Muscle layer of duodenum (tissue), 2 donors: ENCODE results near the gene LYRM7.

Experiments used
- H3K27ac ChIP-seq: one replicate; pipeline ENCODE4 v1.7.0; 2013; ENCODE audit warnings: mild to moderate bottlenecking, low read length
- H3K27me3 ChIP-seq: one replicate; pipeline ENCODE4 v1.7.0; 2013; ENCODE audit warnings: low read depth, mild to moderate bottlenecking, control low read depth, low read length
- H3K36me3 ChIP-seq, 2 donors: one replicate each; pipeline ENCODE4 v1.7.0; 2013; ENCODE audit warnings: low read length in 2 of 2, control low read depth in 1 of 2, mild to moderate bottlenecking in 1 of 2; ENCODE audit not compliant: insufficient read depth in 2 of 2, control insufficient read depth in 1 of 2
- H3K4me1 ChIP-seq, 2 donors: one replicate each; pipeline ENCODE4 v1.7.0; 2013; ENCODE audit warnings: low read length in 2 of 2, mild to moderate bottlenecking in 2 of 2, control low read depth in 1 of 2, moderate library complexity in 1 of 2; ENCODE audit not compliant: insufficient read depth in 2 of 2, control insufficient read depth in 1 of 2
- H3K4me3 ChIP-seq, 2 donors: one replicate each; pipeline ENCODE4 v1.7.0; 2013; ENCODE audit warnings: low read length in 2 of 2, low read depth in 1 of 2, mild to moderate bottlenecking in 1 of 2
- H3K9me3 ChIP-seq, 2 donors: one replicate each; pipeline ENCODE4 v1.7.0; 2013; ENCODE audit warnings: low read length in 2 of 2, control low read depth in 1 of 2, mild to moderate bottlenecking in 1 of 2; ENCODE audit not compliant: control insufficient read depth in 1 of 2
- donor health status: healthy.

Gene LYRM7

GRCh38 chr5:131222731-131223130, 52.0 kb downstream of the LYRM7 start:
- Histone ChIP-seq H3K4me1 (peaks cover 0 to 5% of the 10 kb centered on the region in 2 donors), H3K36me3 (no peaks in the 10 kb centered on the region), H3K4me3 (no peak overlapping the region), H3K9me3 (no peaks in the 10 kb centered on the region), H3K27me3 (no peaks in the 10 kb centered on the region), H3K27ac (no peak overlapping the region)

- Histone ChIP-seq H3K4me3 (no peak overlapping the region), H3K4me1 (peaks cover 0 to 5% of the 10 kb centered on the region in 2 donors), H3K27ac (no peak overlapping the region), H3K27me3 (no peaks in the 10 kb centered on the region), H3K36me3 (no peaks in the 10 kb centered on the region), H3K9me3 (no peaks in the 10 kb centered on the region)
Observed at GRCh38 chr5:131223751-131224386, 53.1 kb downstream of the LYRM7 start.

- H3K9me3 ChIP-seq = no peaks in the 10 kb centered on the region
- no peak overlapping the region for H3K27ac ChIP-seq
- no peak overlapping the region for H3K4me3 ChIP-seq
- no peaks in the 10 kb centered on the region for H3K36me3 ChIP-seq
- no peaks in the 10 kb centered on the region for H3K27me3 ChIP-seq
- peaks cover 0 to 5% of the 10 kb centered on the region in 2 donors for H3K4me1 ChIP-seq
Observed at GRCh38 chr5:131224387-131225201, 53.9 kb downstream of the LYRM7 start.

GRCh38 chr5:131225282-131225974, 54.7 kb downstream of the LYRM7 start:
- Histone ChIP-seq H3K27ac (no peak overlapping the region), H3K9me3 (no peaks in the 10 kb centered on the region), H3K27me3 (no peaks in the 10 kb centered on the region), H3K4me1 (peaks cover 0 to 5% of the 10 kb centered on the region in 2 donors), H3K4me3 (no peak overlapping the region), H3K36me3 (no peaks in the 10 kb centered on the region)

GRCh38 chr5:131226899-131227298, 56.2 kb downstream of the LYRM7 start:
- Histone ChIP-seq H3K9me3 (no peaks in the 10 kb centered on the region), H3K4me3 (no peak overlapping the region), H3K27ac (no peak overlapping the region), H3K27me3 (no peaks in the 10 kb centered on the region), H3K4me1 (peaks cover 0 to 5% of the 10 kb centered on the region in 2 donors), H3K36me3 (no peaks in the 10 kb centered on the region)

- Histone ChIP-seq H3K27ac (no peak overlapping the region), H3K36me3 (no peaks in the 10 kb centered on the region), H3K27me3 (no peaks in the 10 kb centered on the region), H3K4me3 (no peak overlapping the region), H3K4me1 (peaks cover 0 to 5% of the 10 kb centered on the region in 2 donors), H3K9me3 (no peaks in the 10 kb centered on the region)
Observed at GRCh38 chr5:131228646-131229045, 57.9 kb downstream of the LYRM7 start.

- no peaks in the 10 kb centered on the region for H3K36me3 ChIP-seq
- no peak overlapping the region for H3K4me3 ChIP-seq
- H3K9me3 ChIP-seq = no peaks in the 10 kb centered on the region
- no peaks in the 10 kb centered on the region for H3K27me3 ChIP-seq
- H3K27ac ChIP-seq = no peak overlapping the region
- H3K4me1 ChIP-seq = peaks cover 0 to 5% of the 10 kb centered on the region in 2 donors
Observed at GRCh38 chr5:131229623-131230022, 58.9 kb downstream of the LYRM7 start.

GRCh38 chr5:131230406-131230805, 59.7 kb downstream of the LYRM7 start:
- Histone ChIP-seq H3K27me3 (no peaks in the 10 kb centered on the region), H3K36me3 (no peaks in the 10 kb centered on the region), H3K4me3 (no peak overlapping the region)

GRCh38 chr5:131239686-131240085, 68.9 kb downstream of the LYRM7 start:
- H3K36me3 ChIP-seq = no peaks in the 10 kb centered on the region
- H3K9me3 ChIP-seq = no peaks in the 10 kb centered on the region
- no peaks in the 10 kb centered on the region for H3K4me1 ChIP-seq
- H3K27ac ChIP-seq = no peak overlapping the region
- H3K4me3 ChIP-seq = no peak overlapping the region
- no peaks in the 10 kb centered on the region for H3K27me3 ChIP-seq

More at GRCh38 chr5:131230406-131230805, 59.7 kb downstream of the LYRM7 start:
- Histone ChIP-seq H3K4me1 (peaks cover 0 to under 1% of the 10 kb centered on the region in 2 donors), H3K27ac (no peak overlapping the region), H3K9me3 (no peaks in the 10 kb centered on the region)

- H3K27ac ChIP-seq = no peak overlapping the region
- no peaks in the 10 kb centered on the region for H3K36me3 ChIP-seq
- H3K4me3 ChIP-seq = no peak overlapping the region
- no peaks in the 10 kb centered on the region for H3K27me3 ChIP-seq
- H3K4me1 ChIP-seq = no peaks in the 10 kb centered on the region
- H3K9me3 ChIP-seq = peaks cover 0 to 5% of the 10 kb centered on the region in 2 donors
Observed at GRCh38 chr5:131242728-131243255, 72.0 kb downstream of the LYRM7 start.

GRCh38 chr5:131245312-131245711, 74.6 kb downstream of the LYRM7 start:
- no peaks in the 10 kb centered on the region for H3K36me3 ChIP-seq
- H3K4me3 ChIP-seq = no peak overlapping the region
- H3K27ac ChIP-seq = no peak overlapping the region
- no peaks in the 10 kb centered on the region for H3K4me1 ChIP-seq
- no peaks in the 10 kb centered on the region for H3K27me3 ChIP-seq
- peaks cover 0 to 5% of the 10 kb centered on the region in 2 donors for H3K9me3 ChIP-seq
